ENCODE data around the gene PLD4.

The PLD4 gene, protein sequence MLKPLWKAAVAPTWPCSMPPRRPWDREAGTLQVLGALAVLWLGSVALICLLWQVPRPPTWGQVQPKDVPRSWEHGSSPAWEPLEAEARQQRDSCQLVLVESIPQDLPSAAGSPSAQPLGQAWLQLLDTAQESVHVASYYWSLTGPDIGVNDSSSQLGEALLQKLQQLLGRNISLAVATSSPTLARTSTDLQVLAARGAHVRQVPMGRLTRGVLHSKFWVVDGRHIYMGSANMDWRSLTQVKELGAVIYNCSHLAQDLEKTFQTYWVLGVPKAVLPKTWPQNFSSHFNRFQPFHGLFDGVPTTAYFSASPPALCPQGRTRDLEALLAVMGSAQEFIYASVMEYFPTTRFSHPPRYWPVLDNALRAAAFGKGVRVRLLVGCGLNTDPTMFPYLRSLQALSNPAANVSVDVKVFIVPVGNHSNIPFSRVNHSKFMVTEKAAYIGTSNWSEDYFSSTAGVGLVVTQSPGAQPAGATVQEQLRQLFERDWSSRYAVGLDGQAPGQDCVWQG

DNA sequence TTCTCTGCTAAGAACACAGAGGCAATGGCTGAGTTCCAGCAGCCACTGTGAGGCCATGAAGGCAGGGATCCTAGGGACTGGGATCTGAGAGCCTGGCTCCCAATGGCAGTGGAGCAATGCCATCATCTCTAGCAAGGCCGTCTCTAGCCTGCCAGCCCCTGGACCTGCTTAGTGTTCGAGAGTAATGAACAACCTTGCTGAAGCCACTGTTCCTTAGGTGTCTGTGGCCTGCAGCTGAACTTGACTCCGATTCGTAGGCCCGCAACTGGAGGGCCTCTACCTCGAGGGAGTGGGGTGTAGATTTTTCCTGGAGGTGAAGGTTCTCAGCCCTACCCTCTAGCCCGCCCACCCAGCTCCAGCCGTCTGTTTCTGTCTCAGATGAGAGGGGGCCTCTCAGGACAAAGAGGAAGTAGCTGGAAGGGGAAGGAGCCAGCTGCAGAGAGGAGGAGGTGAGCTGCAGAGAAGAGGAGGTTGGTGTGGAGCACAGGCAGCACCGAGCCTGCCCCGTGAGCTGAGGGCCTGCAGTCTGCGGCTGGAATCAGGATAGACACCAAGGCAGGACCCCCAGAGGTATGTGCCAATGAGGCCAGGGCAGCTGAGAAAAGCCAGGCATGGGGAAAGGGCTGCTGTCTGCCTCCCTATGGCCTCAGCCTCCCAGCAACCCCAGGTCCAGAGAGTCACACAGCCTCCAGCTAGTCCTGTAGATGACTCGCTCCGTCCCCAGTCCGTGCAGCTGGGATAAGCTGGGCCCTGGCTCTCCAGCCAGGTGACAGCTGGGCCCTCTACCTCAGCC, at the start of gene PLD4:
Gene PLD4, plus strand, starts transcription at position 459 of the 793 bp plus-strand sequence. CDS start 2,262 bp downstream, outside the sequence.
- peaks cover 9% of the 10 kb centered on the region for H3K4me1 ChIP-seq (ENCODE audit: insufficient read depth, low read length, severe bottlenecking)
- peaks cover 3% of the 10 kb centered on the region; the same call in 1 of the 2 replicates for H3K9me3 ChIP-seq (ENCODE audit: low read length)
- no peaks in the 10 kb centered on the region for H3F3A ChIP-seq (ENCODE audit: insufficient read depth, low read length)
- TF ChIP-seq EZH2 (IDR thresholded peaks at IDR 0.05; ENCODE audit: borderline replicate concordance, low read length), result no peak
- TF ChIP-seq, protein P1, sequence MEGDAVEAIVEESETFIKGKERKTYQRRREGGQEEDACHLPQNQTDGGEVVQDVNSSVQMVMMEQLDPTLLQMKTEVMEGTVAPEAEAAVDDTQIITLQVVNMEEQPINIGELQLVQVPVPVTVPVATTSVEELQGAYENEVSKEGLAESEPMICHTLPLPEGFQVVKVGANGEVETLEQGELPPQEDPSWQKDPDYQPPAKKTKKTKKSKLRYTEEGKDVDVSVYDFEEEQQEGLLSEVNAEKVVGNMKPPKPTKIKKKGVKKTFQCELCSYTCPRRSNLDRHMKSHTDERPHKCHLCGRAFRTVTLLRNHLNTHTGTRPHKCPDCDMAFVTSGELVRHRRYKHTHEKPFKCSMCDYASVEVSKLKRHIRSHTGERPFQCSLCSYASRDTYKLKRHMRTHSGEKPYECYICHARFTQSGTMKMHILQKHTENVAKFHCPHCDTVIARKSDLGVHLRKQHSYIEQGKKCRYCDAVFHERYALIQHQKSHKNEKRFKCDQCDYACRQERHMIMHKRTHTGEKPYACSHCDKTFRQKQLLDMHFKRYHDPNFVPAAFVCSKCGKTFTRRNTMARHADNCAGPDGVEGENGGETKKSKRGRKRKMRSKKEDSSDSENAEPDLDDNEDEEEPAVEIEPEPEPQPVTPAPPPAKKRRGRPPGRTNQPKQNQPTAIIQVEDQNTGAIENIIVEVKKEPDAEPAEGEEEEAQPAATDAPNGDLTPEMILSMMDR (IDR thresholded peaks at IDR 0.05; ENCODE audit: low read length), result no peak
- H4K20me1 ChIP-seq (ENCODE audit: insufficient read depth, low read length), result no peaks in the 10 kb centered on the region
- H3K79me2 ChIP-seq (ENCODE audit: insufficient read depth, low read length), result no peaks in the 10 kb centered on the region
- no peak within 1 kb of the TSS for H3K4me2 ChIP-seq (ENCODE audit: low read length)
- no peaks in the 10 kb centered on the region; the same call in 1 of the 2 replicates for H3K36me3 ChIP-seq (ENCODE audit: insufficient read depth, low read length)
- H3K27ac ChIP-seq (ENCODE audit: low read depth, low read length, poor library complexity, severe bottlenecking), result no peak within 1 kb of the TSS
- H3K4me3 ChIP-seq (ENCODE audit: low read depth, low read length, poor library complexity, severe bottlenecking), result no peak within 1 kb of the TSS
- H3K9me2 ChIP-seq (ENCODE audit: low read depth, low read length), result no peaks in the 10 kb centered on the region
- no peak within 1 kb of the TSS for H3K9ac ChIP-seq (ENCODE audit: low read length)
- peaks cover 6% of the 10 kb centered on the region; the same call in 1 of the 2 replicates for H3K27me3 ChIP-seq (ENCODE audit: insufficient read depth, low read length)
- H2AFZ ChIP-seq (ENCODE audit: low read length), result no peak within 1 kb of the TSS

DNA sequence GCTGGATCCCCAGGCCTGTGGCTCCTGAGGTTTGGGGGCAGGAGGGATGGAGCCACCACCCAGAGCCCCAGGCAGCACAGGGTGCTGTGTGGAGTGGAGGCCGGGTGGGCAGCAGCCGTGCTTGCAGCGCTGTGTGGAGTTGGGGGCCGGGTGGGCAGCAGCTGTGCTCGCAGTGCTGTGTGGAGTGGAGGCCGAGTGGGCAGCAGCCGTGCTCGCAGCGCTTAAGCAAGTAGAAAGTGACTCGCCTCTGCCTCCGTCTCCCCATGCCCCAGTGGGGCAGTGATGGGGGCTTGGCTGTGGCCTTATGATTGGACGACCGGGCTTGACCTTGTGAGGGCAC, 49.3 kb upstream of the PLD4 start:
- H3K36me3 ChIP-seq (ENCODE audit: insufficient read depth, low read length), result no peaks in the 10 kb centered on the region
- H3K9me3 ChIP-seq (ENCODE audit: low read length), result no peaks in the 10 kb centered on the region
- no peak overlapping the region for H3K4me2 ChIP-seq (ENCODE audit: low read length)
- no peaks in the 10 kb centered on the region for H4K20me1 ChIP-seq (ENCODE audit: insufficient read depth, low read length)
- no peak overlapping the region for H3K9ac ChIP-seq (ENCODE audit: low read length)
- H3F3A ChIP-seq (ENCODE audit: insufficient read depth, low read length), result no peaks in the 10 kb centered on the region
- H2AFZ ChIP-seq (ENCODE audit: low read length), result no peak overlapping the region
- no peak overlapping the region for H3K4me3 ChIP-seq (ENCODE audit: low read depth, low read length, poor library complexity, severe bottlenecking)
- no peaks in the 10 kb centered on the region for H3K27me3 ChIP-seq (ENCODE audit: insufficient read depth, low read length)
- H3K4me1 ChIP-seq (ENCODE audit: insufficient read depth, low read length, severe bottlenecking), result no peaks in the 10 kb centered on the region
- no peaks in the 10 kb centered on the region for H3K9me2 ChIP-seq (ENCODE audit: low read depth, low read length)
- TF ChIP-seq, protein P1 (IDR thresholded peaks at IDR 0.05; ENCODE audit: low read length), result no peak
- TF ChIP-seq EZH2 (IDR thresholded peaks at IDR 0.05; ENCODE audit: borderline replicate concordance, low read length), result no peak
- no peaks in the 10 kb centered on the region for H3K79me2 ChIP-seq (ENCODE audit: insufficient read depth, low read length)
- H3K27ac ChIP-seq (ENCODE audit: low read depth, low read length, poor library complexity, severe bottlenecking), result no peak overlapping the region

DNA sequence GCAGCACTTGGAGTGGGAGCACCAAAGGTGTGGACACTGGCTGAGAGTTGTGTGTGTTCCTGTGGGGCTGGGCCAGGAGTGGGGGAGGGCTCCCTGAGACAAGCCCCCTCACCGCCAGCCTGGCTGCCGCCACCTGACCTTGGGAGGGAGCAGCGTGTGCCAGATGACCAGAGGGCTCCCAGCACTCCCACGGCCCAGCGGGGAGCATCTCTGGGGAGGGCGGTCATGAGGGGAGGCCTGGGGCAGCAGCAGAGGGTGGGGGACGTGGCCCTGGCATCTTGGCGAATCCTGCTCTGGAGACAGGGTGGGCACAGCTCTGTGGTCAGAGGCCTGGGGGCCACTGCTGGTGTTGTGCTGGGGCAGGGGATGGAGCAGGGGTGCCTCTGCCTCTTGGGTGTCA, 48.9 kb upstream of the PLD4 start:
- H3K27me3 ChIP-seq (ENCODE audit: insufficient read depth, low read length), result no peaks in the 10 kb centered on the region
- no peak overlapping the region for H3K9ac ChIP-seq (ENCODE audit: low read length)
- no peak overlapping the region for H3K4me3 ChIP-seq (ENCODE audit: low read depth, low read length, poor library complexity, severe bottlenecking)
- no peaks in the 10 kb centered on the region for H3K36me3 ChIP-seq (ENCODE audit: insufficient read depth, low read length)
- H3F3A ChIP-seq (ENCODE audit: insufficient read depth, low read length), result no peaks in the 10 kb centered on the region
- H2AFZ ChIP-seq (ENCODE audit: low read length), result no peak overlapping the region
- H4K20me1 ChIP-seq (ENCODE audit: insufficient read depth, low read length), result no peaks in the 10 kb centered on the region
- H3K4me1 ChIP-seq (ENCODE audit: insufficient read depth, low read length, severe bottlenecking), result no peaks in the 10 kb centered on the region
- no peaks in the 10 kb centered on the region for H3K79me2 ChIP-seq (ENCODE audit: insufficient read depth, low read length)
- H3K4me2 ChIP-seq (ENCODE audit: low read length), result no peak overlapping the region
- H3K27ac ChIP-seq (ENCODE audit: low read depth, low read length, poor library complexity, severe bottlenecking), result no peak overlapping the region
- no peaks in the 10 kb centered on the region for H3K9me3 ChIP-seq (ENCODE audit: low read length)
- no peaks in the 10 kb centered on the region for H3K9me2 ChIP-seq (ENCODE audit: low read depth, low read length)
- TF ChIP-seq, protein P1 (IDR thresholded peaks at IDR 0.05; ENCODE audit: low read length), result no peak
- TF ChIP-seq EZH2 (IDR thresholded peaks at IDR 0.05; ENCODE audit: borderline replicate concordance, low read length), result no peak

Measured in OCI-LY1 (cell line).